Raji (cell line): ENCODE data around the gene CIITA.

ENCODE experiments used
- POLR2A ChIP-seq: IDR thresholded peaks from 2 replicates; pipeline ENCODE4 v1.6.1; 2011; ENCODE audit warnings: low read depth, low read length, control low read depth; ENCODE audit not compliant: insufficient read depth

The CIITA gene

DNA sequence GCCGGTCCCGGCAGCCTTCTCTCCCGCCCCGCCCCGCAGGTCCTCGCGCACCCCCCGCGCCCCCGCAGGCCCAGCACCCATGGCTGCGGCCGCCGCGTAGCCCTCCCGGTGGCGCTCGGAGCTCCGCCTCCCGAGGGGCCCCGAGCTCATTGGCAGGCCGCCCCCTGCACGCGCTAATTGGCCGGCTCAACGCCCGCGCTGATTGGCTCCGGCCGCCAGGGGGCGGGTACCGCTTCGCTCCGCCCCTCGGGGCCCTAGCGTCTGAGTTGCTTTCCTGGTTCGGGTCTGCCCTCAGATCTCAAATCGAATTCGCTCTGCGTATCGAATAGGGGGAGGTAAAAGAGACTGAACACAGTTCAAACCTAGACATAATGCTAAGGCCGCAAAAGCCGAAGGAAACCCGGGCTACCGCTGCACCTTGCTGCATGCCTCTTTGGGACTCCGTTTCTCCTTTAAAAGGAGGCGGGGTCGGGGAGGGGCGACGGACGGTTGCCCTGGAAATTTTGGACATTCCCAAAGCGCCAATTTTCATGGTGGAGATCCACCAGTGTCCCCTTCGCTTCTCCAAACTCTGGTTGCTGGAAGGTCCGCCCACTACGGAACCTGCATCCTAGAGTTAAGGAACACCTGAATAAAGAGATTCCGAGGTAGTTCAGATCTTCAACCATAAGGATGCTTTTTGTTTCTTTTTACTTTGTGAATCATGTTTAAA lies 65.5 kb downstream of the CIITA start, which contains the start of gene DEXI:
TSS of gene DEXI (minus strand) at position 117 of the 712 bp plus-strand sequence. CDS start 463 bp downstream, outside the sequence.
- no peak; the same call in 1 of the 2 replicates for TF ChIP-seq POLR2A

DNA sequence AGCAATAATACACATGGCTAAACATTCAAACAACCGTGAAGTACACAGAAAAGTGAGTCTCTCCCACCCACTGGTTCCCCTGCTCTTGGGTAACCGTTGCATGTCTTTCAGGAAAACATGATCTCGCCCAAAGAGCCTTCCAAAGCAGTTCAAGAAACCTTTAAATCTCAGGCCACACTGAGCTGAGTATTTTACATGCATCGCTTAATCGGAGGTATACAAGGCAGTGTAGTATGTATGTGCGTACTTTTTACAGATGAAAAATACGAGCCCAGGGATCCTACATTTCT lies 66.0 kb downstream of the CIITA start:
- no peak for TF ChIP-seq POLR2A

DNA sequence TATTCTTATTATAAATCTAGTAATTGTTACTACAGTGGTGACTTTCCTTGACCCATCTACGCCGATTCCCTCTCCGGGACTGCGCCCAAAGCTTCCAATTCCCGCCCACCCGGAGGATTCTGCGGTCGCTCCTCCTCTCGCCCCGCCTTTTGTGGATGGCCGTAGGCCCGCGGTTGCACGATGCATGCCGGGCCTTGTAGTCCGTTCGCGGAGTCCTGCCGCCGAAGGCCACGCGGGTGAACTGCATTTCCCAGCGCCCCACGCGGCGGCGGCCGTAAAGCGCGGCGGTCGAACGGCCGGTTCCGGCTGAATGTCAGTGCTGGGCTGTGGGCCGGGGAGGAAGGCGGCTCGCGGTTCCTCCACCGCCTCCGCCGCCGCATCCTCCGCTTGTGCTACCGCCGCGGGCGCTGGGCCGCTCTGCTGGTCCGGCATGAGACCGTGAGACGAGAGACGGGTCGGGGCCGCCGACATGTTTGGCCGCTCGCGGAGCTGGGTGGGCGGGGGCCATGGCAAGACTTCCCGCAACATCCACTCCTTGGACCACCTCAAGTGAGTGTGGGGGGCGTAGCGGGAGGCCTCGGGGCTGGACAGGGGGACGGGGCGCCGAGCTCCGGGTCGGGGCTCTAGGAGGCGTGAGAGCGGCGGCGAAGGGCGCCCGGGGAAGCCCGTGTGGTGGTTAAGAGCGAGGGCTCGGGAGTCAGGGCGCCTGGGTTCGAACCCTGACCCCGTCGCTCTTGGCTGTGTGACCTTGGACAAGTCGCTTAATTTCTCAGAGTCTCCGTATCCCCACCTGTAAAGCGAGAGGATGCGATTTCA lies 67.5 kb downstream of the CIITA start, which contains the start of gene CLEC16A:
TSS of gene CLEC16A (plus strand) at position 316 of the 816 bp plus-strand sequence. CDS start at position 470, 154 bp downstream.
- peak; percentile 88 for TF ChIP-seq POLR2A

DNA sequence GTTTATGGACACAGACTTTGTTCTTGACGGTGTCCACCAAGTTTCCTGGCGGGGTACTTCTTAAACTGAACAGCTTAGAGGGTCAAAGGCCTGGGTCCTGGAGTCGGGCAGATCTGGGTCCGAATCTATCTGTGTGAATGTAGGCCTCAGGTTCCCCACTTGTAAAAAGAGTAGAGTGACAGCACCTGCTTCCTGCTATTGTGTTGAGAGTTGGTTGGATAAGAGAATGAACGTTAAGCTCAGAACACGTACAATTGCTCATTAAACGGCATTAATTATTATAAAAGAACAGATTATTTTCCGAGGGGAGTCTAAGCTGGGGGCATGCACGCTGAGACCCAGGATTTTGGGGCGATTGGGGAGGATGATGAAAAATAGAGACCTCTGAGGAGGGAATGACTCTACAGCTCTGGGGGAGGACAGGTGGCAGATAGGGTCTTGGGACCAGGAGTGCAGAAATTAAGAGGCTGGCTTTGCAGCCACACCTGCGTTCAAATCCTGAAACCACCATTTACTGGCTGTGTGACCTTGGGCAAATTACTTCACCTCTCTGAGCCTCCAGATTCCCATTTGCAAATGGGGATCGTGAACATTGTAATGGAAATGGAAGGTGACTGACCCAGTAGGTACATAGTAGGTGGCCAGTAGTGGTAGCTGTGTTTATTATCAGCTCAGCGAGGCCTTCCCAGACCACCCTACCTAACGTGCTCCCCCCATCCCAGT lies 68.2 kb downstream of the CIITA start:
- no peak for TF ChIP-seq POLR2A

DNA sequence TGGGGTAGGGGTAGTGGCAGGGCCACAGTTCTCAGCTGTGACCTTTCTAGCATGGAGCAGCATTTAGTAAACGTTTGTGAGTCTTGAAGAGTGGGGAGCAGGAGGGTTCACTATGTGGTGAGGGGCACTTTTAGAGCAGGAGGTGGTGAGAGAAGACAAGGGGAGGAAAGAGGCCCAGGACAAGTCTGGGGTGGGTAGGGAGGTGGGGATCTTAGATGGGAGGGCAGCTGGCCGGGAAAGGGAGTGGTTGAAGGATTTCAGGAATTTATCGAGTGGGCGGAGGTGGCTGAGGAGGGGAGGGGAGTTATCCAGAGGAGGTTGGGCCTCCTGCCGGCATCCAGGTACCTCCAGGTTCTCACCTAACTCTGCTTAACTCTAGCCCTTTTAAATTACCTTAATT lies 69.3 kb downstream of the CIITA start:
- TF ChIP-seq POLR2A = no peak

DNA sequence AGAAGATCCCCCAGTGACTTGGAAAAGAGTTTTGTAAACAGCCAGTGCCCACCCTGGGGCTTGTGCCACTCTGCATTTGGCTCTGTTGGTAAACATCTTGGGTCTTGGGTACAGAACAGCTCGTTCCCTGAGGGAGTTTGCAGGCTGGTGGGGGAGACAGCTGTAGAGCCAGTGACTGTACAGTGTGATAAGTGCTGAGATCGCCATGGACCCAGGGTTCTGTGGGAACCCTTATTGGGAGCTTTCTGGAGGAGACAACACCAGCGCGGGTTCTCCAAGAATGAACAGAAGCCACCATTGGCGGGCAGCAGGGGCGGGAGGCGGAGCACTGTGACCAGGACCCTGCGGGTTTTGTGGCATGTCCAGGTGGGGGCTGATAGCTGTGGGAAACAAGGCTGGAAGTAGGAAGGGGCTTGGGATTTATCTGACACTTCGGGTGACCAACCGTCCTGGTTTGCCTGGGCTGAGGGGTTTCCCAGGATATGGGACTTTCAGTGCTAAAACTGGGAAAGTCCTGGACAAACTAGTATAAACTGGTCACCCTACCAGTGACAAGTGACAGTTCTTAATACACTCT lies 70.3 kb downstream of the CIITA start:
- TF ChIP-seq POLR2A = no peak

DNA sequence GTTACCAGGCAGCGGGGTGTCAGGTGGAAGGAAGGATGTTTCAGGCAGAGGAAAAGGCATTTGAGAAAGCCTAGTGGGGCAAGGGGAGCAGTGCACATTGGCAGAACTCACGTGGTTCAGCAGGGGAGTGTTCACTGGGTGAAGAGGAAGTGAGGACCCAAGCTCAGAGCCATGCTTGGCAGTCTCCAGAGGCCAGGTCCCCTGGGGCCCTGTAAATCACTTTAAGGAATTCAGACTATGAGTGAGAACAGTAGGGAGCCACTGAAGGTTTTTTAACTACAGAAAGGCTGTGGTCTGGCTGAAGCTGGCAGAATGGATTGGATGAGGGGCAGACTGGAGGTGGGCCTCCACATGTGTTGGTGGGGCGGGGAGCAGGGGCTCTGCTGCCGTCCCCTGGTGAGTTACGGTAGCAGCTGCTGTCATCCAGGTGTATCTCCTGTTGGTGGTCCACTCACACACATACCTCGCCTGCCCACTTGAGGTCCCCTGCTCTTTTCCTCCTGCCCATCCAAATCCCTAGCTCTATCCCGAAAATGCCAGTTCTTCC lies 72.5 kb downstream of the CIITA start:
- peak; percentile 47; the same call in 1 of the 2 replicates for TF ChIP-seq POLR2A

DNA sequence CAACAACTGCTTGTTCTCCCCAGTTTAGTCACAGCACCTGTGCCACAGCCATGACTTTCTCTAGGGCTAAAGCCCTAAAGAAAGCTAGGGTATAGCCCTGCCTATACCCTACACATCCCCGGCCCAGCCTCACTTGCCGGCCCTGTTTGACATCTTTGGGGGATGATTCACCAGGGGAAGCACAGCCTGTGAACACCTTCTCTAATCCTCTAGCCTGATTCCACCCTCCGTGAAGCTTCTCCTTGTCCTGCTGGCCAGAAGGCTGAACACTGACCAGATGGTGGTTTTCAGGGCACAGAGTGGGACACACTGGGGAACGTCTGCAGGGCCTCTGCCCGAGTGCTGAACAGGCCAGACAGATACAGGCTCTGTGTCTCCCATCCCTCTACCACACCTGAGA lies 73.4 kb downstream of the CIITA start:
- no peak for TF ChIP-seq POLR2A

DNA sequence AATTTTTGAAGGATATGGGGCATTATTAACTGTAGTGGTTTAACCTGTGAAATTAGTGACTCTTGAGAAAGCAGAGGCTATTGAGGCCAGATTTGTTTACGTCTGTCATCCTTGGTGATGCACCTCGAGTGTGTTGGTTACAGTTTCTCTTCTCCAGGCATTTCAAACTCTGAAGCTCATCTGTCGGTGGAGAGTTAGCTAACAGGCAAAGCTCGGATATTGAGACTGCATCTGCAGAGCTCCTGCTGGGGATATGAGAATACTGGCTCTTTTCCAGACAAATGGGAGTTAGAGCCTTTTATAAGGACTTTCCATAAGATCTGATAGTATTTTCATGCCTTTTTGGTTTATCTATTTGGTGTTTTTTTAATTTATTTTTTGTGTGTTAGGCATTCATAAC lies 74.0 kb downstream of the CIITA start:
- TF ChIP-seq POLR2A = no peak

DNA sequence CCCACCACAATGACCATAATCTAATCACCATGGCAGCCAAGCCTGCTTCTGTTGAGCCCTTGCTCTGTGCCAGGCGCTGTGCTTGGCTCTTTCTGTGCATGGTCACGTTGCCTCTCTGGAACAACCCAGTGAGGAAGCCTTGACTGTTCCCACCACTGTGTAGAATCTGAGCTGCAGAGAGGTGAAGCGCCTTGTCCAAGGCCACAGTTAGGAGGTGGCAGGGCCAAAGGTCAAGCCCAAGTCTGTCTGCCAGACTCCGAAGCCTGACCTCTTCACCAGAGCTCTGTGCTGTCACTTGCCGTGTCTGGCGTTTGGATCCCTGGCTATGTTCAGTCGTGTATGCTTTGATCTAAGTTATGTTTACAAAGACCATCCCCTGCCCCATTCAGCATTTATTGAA lies 77.9 kb downstream of the CIITA start:
- TF ChIP-seq POLR2A = no peak

DNA sequence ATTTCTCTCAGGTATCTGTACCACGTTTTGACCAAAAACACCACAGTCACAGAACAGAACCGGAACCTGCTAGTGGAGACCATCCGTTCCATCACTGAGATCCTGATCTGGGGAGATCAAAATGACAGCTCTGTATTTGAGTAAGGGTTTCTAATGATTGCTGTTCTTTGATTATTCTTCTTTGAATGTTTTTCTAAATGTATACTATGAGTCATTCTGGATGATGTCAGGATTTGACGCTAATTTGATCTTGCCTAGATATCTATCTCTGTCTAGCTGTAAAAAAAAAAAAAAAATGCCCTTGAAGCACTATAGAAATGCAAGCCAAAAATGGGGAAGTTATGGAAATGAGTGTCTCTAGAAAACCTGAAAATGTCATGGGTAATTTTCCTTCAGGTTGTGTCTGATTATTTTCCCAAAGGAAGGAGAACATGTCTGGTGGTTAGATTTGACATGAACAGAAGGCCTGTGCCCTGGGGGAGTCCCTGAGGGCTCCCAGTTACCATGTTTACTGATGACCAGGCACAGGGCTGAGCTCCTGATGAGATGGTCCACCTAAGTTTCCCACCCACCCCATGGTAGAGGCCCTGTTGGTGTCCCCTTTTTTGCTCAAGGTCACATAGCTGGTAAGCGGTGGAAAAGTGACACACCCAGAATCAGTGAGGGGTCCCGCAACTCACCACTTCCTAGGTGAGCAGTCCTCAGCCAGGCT lies 80.9 kb downstream of the CIITA start:
- no peak for TF ChIP-seq POLR2A

DNA sequence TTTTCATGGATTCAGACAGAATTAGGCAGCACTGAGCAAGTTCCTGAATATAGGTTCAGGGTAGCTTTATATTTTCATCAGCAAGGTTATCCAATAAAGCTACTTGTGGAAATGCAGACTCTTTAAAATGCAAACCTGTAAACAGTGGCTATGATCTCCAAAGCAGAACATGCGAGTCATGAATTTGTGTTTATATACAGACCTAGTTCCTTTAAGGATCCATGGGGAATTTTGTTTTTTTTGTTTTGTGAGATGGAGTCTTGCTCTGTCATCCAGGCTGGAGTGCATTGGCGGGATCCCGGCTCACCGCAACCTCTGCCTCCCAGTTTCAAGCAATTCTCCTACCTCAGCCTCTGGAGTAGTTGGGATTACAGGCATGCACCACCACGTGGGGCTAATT lies 82.2 kb downstream of the CIITA start:
- no peak for TF ChIP-seq POLR2A

DNA sequence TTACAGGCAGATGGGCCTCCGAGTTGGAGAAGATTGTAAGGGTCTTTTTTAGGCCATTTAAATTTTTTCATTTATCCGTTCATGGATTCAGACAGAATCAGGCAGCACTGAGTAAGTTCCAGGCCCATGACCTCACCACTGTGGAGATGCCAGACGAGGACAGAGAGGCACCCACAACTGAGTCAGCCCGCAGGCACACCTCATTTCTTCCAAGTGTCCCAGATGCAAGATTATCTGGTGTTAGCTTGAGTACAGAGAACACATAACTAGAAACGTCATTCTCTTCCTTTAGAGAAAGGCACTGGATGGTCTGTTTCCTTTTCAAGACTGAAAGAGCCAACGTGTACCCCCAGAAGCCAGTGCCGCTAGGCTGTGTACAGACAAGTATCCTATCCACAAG lies 84.2 kb downstream of the CIITA start:
- no peak for TF ChIP-seq POLR2A
